NCI-H226 (cell line): ENCODE data around the gene UMAD1.
A peak's percentile ranks its signal among the peaks of the same experiment; 100 is the strongest.
"Not testable (repeated sequence)": the region's sequence is repeated elsewhere in the genome, so short reads cannot be mapped to it uniquely, and the experiment has no call there.

Experiments used
- DNase-seq: peaks from one replicate; pipeline ENCODE4 v3.0.0-alpha.2; 2015

UMAD1 gene

DNA sequence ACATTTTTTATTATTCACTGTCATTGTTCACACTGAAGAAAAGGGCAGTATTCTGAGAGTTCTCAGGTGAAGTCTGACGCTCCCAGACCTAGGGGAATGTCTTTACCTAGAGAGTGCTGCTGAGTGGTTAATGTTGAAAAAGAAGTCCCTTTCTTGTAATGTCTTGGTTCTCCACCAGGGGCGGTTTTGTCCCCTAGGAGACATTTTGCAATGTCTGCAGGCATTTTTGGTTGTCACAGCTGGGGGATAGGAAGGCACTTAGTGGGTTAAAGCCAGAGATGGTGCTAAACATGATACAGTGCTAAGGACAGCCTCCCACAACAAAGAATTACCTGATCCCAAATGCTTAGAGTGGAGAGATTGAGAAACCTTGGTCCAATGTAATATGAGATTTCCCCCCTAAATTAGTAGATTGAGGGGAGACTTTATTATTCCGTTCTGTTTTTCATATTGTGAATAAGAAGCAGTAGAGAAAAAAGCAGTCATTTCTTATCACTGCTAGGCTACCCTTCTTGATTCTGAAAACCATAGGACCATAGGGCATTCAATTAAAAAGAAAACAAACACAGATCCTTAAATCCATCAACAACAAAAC is 13.1 kb downstream of the UMAD1 start:
- DNase-seq, result no peak

DNA sequence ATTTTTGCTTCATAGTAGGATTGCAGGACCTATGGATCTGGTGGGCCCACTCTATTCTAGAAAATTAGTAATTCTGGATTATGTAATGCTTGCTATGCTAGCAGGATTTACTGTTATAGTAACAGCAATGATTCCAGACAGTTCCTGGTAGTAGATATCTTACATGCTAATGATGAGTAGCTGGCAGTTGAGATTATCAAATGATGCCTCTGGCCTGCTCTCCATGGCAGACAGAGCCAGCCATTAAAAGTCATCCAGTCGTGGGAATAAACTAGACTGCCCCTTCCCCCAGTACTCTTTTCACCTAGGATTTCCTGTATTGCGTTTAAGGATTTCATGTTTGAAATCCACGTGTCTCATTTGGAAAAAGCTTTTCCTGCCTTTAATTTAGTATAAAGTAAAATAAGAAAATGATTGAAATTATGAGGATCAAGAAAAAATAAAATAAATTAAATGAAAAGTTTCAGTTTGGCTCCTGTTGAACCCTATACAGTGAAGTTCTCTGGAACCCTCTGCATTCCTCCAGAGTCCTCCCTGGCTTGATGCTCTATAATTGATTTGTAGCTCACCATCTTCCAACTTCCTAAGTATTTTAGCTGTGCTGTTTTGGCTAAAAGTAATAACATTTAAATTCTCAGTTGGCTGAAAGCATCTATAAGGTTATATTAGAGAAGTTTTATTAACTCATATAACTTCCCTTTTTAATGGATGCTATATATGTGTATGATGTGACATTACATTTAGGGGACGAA is 14.6 kb downstream of the UMAD1 start:
- no peak for DNase-seq

DNA sequence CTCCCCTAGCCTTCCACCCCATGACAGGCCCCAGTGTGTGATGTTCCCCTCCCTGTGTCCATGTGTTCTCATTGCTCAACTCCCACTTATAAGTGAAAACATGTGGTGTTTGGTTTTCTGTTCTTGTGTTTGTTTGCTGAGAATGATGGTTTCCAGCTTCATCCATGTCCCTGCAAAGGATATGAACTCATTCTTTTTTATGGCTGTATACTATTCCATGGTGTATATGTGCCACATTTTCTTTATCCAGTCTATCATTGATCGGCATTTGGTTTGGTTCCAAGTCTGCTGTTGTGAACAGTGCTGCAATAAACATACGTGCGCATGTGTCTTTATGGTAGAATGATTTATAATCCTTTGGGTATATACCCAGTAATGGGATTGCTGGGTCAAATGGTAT is 15.9 kb downstream of the UMAD1 start:
- not testable (repeated sequence) for DNase-seq

DNA sequence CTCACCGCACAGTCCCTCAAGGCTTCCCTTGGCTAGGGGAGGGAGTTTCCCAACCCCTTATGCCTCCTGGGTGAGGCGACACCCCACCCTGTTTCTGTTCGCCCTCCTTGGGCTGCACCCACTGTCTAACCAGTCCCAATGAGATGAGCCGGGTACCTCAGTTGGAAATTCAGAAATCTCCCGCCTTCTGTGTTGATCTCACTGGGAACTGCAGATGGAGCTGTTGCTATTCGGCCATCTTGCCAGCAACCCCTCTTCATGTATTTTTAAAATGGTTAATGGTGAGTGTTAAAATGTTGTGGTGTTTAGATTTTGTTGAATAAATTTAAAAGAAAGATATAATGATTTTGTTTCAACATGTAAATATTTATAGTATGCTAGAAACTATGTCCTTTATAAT is 22.0 kb downstream of the UMAD1 start:
- DNase-seq, result no peak

DNA sequence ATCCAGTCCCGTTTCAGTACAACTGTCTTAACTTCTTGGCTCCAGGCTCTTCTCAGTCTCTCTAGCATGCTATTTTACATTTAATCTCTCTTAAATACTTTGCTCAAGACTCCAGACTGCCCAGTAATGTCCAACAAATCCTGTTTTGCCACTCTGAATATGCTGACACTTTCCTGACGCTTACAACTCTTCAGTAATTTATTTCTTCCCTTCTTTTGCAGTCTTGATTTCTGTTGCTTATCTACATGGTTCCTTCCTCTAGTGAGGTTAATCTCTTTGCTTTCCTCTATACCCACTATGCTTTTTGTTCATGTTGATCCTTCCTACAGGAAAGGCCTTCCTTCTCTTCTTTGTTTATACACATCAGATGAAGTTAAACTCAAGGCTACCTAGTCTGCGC is 23.7 kb downstream of the UMAD1 start:
- no peak for DNase-seq

DNA sequence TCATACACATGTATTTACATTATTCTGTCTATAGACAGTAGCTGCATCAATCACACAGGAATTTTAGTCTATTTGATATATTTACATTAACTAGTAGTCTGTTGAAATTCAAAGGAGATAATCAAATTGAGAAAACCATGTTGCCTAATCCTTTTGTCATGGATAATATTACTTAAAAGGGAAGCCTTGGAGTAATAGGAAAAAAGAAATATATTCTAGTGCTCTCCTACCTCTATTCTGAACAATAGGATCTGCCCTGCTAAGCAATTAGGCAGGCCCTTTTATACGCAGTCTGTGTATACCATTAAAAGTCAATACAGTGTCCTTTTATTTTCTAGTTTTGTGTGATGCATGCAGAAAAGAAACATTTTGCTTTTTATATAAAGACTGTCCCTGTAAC is 24.5 kb downstream of the UMAD1 start:
- no peak for DNase-seq

DNA sequence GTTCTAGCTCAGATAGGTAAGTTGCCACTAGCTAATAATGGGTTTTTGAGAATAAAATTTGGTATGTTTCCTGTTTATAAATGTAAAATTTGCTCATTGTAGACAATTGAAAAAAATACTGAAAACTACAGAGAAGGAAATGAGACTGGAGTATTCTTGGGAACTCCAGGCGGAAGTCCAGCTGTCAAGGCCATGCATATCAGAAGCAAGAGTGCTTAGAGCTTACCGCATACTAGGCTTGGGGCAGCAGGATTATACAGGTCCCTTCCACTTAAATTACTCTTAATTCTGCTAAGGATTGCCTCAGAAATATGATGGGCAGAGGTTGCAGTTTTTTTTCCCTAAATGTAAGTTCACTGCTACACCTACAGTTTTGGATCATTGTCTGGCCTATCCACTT is 26.6 kb downstream of the UMAD1 start:
- DNase-seq, result no peak

DNA sequence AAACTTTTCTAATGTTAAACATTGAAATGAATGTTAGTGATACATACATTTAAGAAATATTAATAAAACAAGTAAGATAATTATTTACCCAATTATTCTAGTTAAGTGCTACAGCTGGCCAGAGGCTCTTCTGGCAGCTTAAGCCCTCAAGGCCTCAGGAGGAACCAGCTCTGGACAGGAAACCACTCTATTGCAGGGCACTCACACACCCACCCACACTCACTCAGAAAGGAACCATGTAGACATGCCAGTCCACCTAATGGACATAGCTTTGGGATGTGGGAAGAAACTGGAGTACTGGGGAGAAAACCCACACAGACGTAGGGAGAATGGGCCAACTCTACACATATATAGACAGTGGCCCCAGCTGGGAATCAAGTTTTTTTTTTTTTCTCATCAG is 28.2 kb downstream of the UMAD1 start:
- DNase-seq, result no peak

DNA sequence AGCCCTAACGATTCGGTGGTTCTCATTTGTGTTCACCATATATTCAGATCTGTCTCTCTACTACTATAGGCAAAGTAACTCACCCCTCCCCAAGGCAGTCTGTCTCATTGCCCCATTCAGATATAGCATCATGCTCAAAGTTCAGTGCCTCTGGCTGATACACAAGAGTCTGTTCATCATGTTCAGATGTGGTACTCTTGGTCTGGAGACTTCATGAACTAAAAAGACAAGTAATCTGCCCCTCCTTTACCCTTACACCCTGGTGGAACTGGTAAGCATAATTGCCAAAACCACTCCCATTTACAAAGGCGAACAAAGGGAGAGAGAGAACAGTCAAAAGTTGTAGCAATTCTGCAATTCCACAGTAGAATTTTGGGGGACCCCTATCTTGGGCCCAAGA is 29.9 kb downstream of the UMAD1 start:
- no peak for DNase-seq

DNA sequence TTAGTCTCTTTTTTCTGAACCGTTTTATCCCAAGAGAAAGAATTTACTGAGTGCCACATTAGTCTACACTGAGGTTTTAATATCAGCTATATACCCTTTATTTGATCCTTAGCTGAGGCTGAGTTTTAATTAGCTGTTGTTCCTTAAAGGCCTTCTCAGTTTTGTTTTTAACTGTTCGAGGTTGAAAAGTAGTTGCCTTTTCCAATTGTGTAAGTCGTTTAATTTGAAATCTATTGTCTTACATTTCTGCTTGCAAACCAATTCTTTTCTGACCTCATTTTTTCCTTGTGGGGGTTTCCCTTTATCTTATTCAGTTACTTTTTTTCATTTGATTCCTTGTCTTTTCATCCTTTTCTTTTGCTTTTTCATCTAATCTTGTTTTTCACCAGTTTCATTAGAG is 30.8 kb downstream of the UMAD1 start:
- no peak for DNase-seq

DNA sequence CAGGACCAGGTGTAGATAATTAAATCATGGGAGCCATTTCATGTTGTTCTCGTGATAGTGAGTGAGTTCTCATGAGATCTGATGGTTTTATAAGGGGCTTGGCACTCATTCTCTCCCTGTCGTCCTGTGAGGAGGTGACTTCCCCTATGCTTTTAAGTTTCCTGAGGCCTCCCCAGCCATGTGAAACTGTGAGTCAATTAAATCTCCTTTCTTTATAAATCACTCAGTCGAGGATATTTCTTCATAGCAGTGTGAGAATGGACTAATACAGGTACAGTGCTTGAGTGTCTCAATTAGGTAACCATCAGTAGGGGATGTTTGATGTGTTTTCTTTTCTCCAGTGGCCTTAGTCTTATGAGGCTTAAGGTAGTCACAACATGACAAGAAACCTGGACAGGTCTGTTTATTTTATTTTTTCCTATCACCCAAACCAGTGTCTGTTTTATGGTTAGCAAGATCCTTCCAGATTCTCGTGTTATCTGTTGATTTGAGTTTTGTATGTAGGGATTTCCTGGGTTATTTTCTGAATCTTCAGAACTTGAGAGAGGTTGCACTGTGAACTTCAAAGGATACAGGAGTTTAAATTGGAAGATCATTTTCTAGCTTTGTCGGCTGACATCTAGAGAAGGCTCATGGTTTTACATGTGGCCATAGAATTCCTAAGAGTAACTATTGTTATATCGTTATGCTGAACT is 32.1 kb downstream of the UMAD1 start:
- no peak for DNase-seq

DNA sequence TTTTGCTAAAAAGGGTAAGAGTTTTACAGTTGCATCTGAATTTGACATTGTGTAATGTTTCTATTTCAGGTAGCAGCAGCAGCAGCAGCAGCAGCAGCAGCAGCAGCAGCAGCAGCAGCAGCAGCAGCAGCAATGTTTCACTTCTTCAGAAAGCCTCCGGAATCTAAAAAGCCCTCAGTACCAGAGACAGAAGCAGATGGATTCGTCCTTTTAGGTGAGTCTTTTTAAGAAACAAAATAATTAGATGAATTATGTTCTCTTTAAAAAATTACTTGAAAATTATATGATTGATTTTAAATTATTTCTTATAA is 32.6 kb downstream of the UMAD1 start:
- DNase-seq, result no peak

DNA sequence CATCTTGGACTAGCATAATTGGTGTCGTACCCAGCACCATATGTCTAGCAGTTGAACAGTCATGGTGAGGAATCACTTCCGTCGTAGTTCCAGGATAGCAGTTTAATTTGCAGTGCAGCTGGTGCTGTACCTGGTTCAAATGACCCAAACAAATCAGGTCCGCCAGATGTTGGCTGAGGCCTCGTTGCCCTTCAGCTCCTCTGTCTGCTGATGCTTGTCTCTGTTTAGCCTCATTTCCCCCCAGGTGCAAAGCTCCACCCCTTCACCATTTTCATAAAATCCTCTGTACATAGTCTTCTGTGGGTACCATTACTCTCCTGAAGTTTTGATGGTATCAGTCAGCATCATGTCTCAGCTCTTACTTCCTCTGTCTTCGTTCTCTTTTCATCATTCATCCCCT is 35.1 kb downstream of the UMAD1 start:
- no peak for DNase-seq

DNA sequence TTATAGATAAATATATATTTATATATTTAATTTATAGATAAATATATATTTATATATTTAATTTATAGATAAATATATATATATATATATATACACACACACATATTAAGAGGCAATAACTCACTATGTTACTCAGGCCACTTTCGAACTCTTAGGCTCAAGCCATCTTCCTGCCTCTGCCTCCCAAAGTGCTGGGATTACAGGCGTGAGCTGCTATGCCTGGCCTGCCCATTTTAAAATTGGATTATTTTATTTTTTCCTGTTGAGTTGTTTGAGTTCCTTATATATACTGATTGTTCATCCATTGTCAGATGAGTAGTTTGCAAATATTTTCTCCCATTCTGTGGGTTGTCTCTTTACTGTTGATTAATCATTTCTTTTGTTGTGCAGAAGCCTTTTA is 39.1 kb downstream of the UMAD1 start:
- not testable (repeated sequence) for DNase-seq

DNA sequence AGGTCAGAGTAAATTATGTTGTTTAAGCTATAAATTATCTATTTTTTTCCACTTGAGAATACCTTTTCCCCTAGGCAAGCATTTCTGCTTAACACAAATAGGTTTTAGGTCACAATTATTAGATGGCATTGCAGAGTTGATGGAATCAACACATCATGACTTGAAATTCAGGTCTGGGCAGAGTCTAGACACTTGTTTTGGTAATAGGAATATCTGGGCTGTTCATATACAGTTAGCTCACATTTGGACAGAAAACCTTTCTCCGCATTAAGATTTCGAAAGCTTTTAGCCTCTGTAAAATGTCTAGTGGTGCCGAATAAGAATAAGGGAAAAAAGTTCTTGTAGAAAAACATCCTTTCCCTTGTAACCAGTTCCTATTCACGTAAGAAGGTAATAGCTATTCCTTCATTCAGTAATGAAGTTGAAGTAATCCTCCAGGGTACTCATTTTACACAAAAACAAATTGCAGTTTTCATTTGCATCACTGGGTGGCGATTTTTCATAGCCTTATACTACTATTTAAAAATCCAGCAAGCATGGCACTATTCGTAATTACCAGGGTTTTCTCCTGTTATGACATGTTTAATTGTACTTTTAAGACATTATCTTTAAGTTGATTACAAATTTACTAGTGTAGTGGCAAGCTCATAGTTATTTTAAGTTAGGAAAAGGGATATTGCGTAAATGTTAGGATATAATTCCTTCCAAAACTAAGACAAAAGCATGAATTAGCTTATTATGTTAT is 40.8 kb downstream of the UMAD1 start:
- DNase-seq, result peak; percentile 45

DNA sequence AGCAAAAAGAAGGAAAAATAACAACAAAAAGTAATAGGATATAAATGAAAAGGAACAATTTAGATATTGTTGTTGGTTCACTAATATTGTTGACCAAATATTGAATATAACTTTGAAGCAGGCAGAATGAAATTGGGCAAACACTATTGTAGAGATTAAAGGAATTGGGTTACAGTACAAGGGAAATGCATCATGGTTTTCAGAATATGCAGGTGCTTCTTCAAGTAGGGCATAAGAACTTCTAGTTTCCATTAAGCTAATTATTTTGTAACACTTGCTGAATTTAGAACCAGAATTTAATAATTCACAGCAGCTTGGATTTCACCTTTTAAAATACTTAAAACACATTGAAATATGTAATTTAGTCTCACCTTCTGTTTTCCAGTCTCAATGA is 41.4 kb downstream of the UMAD1 start:
- DNase-seq, result no peak

DNA sequence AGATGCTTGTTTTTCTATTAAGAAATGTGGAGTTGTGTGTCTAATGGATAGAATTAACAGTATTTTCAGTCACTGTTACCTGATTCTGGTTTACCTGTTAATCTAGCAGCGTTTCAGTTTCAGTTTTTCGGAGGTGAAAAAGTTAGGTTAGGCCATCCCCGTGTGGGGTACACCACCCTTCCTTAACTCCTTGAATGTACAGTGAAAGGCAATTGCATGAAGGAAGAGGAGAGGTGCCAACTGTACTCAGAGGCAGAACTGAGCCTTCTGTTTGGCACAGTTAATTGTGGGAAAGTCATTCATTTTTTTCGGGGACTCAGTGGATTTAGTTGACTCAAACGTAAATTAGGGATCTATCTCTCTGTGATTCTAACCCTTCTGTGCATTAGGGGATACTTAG is 42.3 kb downstream of the UMAD1 start:
- DNase-seq, result no peak

DNA sequence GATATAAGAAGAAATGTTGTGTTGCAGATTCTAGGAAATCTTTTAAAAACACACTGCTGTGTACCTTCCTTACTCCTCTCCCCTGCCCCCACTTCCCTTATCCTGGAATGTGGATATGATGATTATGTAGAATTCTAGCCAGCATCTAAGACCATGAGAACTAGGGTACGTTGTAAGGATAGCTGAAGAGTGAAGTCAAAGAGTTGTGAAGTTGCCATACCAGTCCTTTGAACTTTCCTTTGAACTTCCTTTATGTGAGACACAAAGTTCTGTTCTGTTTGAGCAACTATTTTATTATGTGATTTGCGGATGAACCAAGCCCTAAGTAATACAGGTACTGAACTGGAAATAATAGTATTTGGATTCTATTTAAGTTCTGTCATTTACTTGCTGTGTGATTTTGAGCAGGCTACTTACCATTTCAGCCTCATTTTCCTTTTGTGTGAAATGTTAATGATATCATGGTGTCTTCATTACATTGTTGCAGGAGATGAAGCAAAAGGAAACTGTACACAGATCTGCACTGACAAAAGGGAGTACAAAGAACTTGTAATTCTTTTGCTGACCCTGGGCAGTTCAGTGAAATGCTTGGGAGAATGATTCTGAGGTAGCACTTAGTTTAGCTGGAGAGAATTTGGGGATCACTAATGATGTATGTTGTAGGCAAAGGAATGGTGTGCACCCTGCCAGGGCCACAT is 46.4 kb downstream of the UMAD1 start:
- DNase-seq, result no peak

DNA sequence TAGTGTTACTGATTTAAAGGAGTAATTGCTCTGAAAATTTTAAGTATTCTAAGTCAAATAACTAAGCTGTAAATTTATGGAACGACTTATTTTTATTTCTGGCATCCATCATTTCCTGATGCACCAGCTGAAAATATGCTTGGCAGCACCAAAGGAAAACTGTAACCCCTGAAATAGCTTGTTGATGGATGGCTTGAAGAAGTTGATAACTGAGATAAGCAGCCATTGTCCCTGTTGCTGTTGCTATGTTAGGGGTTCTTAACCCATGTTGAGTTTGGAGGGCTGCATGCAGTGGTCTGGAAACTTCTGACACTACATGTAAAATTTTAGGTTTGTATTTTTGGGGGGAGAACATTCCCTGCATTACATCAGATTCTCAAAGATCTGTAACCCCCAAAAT is 47.2 kb downstream of the UMAD1 start:
- DNase-seq, result no peak

DNA sequence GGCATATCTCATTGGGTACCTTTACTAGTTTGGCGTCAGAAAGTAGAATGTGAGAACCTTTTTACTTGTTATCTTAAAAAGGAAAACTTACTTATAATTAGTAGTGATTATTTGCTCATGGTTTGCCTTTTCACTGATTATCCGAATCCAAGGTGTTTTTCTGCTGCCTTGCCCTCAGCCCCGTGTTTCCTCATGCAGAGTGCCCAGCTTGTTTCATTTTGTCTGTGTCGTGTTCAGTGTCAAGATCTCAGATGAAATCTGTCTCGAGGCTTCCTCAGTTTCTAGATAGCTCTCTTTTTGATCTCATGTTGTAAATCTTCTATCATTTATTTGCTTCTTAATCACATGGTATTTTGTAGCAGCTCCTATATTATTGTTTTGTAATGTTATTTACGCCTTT is 47.8 kb downstream of the UMAD1 start:
- DNase-seq, result no peak

DNA sequence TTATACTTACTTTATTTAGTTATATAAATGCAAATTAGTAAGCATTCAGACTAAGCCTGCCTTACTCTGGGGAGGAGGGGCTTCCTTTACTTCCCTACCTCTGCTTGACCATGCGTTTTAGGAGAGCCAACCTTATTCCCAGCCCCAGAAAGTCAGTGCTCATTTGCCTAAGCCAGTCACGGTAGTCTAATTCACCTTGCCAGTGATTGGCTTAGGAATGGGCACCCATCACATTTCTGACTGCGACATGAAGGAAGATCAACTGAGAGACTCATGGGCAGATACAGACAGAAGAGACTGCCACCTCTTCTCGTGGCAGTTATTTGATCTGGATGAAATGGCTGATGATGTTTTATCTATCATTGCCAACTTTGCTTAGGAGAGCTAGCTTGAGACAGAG is 48.4 kb downstream of the UMAD1 start:
- no peak for DNase-seq

DNA sequence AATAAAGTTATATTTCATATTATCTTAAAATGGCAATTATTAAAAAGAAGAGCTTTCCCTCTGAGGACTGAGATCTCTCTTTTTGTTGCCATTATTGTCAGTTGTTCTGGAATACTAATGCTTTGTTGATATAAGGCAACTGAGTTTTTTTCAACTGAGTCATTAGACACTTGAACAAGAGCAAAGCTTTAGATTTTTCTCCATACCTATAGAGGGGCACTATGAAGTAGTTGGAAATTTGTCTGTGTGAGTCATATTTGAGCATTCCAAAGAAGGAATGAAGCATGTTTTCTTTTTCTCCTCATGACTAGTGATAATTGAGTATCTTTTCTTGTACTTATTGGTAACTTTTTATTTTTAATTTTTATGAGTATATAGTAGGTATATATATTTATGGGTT is 53.3 kb downstream of the UMAD1 start:
- peak; percentile 95 for DNase-seq

DNA sequence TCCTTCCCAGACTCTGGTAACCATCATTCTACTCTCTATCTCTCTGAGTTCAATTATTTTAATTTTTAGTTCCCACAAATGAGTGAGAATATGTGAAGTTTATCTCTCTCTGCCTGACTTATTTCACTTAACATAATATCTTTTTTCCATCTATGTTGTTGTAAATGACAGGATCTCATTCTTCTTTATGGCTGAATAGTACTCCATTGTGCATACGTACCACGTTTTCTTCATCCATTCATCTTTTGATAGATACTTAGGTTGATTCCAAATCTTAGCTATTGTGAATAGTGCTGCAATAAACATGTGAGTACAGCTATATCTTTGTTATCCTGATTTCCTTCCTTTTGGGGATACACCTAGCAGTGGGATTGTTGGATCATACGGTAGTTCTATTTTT is 54.0 kb downstream of the UMAD1 start:
- no peak for DNase-seq
